GM18858 (cell line): Measurements from ENCODE around the gene KRTAP4-5.
"Not testable (repeated sequence)": the region's sequence is repeated elsewhere in the genome, so short reads cannot be mapped to it uniquely, and the experiment has no call there.

Experiments
- ATAC-seq: cut with Tn5 transposase; IDR thresholded peaks from one replicate; pipeline ENCODE4 v1.9.1; 2021; ENCODE audit not compliant: unreplicated experiment

The KRTAP4-5 gene

DNA sequence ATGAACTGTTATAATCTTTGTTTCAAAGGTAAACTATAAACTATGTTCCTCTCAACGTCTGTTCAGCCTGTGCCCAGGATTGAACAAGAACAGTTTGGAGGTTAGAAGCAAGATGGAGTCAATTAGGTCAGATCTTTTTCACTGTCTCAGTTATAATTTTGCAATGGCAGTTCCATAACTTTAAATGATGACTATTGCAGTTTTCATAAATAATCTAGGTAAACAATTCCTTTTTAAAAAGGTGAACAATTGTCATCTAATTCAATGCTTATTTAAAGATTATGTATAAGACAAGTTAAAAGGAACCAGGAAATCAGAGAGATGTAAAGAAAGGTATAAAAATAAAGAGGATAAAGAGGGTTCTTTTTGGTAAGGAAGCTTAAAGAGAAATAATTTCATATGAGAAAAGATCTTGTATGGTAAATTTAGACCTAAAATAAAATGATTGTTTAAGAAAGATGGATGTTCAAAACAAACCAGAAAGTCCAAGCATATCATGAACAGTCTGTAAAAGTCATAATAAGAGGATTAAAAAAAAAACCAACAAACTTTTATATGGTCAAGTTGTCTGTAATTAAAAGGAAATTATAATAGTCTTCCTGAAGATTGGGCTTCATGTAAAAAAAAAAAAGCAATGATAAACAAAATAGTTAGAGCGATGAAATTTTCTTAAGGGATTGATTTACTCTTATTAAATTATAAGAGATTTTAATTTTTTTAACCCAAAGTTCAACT lies 38.3 kb downstream of the KRTAP4-5 start:
- ATAC-seq: no peak

DNA sequence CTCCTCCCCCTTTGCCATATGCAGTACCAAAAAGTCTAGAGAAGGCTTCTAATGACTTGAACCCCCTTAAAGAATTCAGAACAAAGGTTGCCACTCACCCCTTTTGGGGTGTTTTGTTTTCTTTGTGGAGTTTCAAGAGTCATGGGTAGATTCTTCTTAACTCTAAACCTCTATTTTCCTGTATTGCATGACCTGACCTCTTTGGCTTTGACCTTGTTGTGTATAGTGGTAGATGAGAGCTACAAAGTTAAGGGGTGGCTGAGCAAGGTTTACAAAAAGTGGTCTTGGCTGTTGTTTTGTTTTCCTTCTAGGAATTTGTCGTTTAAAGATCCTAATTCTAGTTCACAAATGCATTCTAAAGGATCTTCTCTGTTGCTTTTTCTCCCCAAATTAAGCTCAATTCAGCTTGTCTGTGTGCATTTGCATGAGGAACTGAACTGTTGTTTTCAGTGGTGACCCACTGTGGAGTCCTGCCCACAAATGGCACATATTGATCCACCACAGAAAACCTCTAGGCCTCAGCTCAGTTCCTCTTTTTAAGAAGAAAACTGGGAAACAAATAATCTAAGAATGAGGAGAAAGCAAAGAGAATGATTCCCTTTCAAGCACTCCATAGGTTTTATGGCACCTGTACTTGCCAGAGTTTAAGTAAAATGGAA lies 40.8 kb downstream of the KRTAP4-5 start:
- not testable (repeated sequence) for ATAC-seq

DNA sequence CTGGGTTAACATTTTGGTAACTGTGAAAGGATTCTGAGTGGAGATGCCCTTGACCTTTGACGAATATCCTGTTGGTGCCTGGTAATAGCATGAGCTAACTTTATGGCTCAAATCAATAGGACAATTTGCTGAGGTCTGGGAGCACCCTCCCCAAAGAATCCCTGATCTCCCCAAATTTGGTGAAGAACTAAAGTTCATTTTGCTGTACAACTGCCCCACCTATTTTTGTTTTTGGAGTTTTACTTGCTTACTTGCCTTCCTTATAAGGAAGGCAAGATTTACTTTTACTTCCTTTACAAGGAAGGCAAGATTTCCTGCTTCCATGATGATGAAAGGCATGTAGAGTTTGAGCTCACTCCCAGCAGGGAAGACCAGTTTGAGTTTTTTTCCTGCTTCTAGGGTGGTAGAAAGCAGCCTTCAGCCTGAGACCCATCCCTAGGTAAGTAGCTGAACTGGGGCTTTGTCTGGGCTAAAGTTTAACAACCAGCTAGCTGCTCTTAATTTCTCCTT lies 41.6 kb downstream of the KRTAP4-5 start:
- no peak for ATAC-seq

DNA sequence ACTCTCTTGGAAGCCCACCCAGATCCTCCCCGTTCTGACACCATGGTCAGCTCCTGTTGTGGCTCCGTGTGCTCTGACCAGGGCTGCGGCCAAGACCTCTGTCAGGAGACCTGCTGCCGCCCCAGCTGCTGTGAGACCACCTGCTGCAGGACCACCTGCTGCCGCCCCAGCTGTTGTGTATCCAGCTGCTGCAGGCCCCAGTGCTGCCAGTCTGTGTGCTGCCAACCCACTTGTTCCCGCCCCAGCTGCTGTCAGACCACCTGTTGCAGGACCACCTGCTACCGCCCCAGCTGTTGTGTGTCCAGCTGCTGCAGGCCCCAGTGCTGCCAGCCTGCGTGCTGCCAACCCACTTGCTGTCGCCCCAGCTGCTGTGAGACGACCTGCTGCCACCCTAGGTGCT lies 44.3 kb downstream of the KRTAP4-5 start, which contains the start of gene KRTAP4-9:
KRTAP4-9 (plus strand) TSS at position 43 of the 400 bp plus-strand sequence; CDS start at position 43, 0 bp downstream.
- ATAC-seq: not testable (repeated sequence)

DNA sequence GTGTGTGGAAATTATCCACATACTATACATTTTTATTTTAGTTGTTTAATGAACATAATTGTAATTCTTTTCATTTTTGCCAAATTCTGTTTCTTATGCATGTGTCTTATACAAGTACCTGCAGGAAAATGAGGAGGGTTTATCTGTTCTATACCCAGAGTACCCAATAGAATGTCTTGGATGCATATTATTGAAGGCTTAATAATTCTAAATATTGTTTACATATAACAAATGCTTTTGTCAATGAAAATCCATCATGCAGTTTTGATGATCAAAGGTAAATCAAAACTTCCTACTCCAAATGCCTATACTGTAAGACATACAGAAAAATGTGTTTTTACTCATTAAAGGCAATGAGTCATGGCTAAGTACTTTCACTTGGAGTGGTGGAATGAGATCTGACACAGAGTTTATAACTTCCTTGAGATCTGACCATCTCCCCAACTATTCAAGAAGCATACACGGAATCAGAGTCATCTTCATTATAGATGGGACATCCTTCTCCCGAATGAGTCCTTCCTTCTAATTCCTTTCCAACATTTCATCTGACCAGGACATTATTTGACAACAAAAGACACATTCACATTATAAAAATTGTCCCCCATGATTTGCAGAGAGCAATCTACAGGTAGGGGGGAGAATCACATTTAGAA lies 45.1 kb downstream of the KRTAP4-5 start:
- not testable (repeated sequence) for ATAC-seq

DNA sequence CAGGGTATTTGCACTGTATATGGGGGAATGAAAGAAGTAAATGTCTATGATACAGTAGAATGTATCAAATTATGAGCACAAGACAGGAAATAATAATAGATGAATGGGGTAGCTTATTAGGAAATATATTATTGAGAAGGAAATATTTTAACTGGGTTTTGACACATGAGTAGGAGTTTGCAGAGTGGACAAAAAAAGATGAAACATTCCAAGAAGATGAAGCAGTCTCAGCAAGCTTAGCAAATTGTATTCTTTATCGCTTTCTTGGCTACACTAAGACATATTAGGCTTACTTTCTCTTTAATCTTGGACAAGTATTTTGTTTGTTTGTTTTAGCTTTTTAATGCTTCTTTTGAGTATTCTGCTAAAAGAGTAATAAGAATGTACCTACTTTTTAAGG lies 45.7 kb downstream of the KRTAP4-5 start:
- no peak for ATAC-seq

DNA sequence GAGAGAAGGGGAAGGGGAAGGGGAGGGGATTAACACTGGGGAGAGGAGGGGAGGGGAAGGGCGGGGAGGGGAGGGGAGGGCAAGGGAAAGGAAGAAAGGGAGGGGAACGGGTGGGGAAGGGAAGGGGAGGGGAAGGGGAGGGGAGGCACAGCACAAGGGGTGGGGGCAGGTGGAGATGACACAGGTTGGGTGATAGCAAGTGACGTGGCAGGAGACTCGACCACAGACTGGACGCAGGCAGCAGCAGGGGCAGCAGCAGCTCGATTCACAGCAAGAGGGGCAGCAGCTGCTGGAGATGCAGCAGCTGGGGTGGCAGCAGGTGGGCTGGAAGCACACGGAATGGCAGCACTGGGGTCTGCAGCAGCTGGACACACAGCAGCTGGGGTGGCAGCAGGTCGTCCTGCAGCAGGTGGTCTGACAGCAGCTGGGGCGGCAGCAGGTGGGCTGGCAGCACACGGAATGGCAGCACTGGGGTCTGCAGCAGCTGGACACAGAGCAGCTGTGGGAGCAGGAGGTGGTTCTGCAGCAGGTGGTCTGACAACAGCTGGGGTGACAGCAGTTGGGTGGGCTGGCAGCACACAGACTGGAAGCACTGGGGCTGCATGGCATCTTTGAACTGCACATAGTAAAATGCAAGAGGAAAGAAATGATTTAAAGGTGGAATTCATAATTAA lies 47.9 kb downstream of the KRTAP4-5 start, which contains the start of gene KRTAP4-16:
KRTAP4-16 (minus strand) TSS at position 624 of the 674 bp plus-strand sequence; CDS start at position 624, 0 bp downstream.
- no peak for ATAC-seq

DNA sequence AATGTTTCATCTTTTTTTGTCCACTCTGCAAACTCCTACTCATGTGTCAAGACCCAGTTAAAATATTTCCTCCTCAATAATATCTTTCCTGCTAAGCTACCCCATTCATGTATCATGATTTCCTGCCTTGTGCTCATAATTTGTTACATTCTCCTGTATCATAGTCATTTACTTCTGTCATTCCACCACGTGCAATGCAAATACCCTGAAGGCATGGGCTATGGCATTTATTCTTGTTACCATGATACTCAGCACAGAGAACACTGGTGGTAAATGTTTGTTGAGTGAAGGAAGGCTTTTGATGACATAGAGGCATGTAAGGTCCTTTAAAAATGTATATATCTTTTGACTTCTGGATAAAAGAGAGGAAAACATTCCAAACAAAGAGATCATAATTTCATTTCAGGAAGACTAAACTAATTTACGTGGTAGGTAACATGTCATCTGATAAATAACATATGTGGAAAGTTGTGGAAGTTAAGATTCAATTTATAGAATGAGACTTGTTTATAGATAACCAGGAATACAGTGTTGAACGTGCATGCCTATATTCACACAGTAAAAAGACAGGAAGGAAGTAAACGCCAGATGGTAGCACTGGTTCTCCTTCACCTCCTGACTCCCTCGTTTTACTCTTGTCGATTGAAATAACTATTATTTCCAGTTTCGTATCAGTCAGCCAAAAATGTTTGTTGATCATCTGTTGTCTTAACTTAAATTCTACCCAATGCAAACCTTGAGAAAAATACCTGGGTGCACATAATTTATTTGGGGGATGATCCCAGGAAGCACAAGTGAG lies 49.7 kb downstream of the KRTAP4-5 start:
- ATAC-seq: not testable (repeated sequence)
